CD4-positive, alpha-beta T cell treated with Interleukin-12 subunit alpha and Interleukin-12 subunit beta, for 1 hour (primary cell): Measurements from ENCODE around the gene ZNF219.
A peak's percentile ranks its signal among the peaks of the same experiment; 100 is the strongest.

Experiments used
- DNase-seq: peaks from one replicate; pipeline ENCODE4 v3.0.0-alpha.2; 2020

Gene ZNF219

GRCh38 chr14:21101802-21102413 is 3.5 kb upstream of the ZNF219 start:
- no peak for DNase-seq

- DNase-seq: no peak
These were observed 2.5 kb upstream of the ZNF219 start, which contains the start of gene TMEM253 for GRCh38 chr14:21100931-21101330. Gene TMEM253 (plus strand): TSS chr14:21101066. CDS start chr14:21101344, 278 bp downstream.

GRCh38 chr14:21099596-21099985 is 1.1 kb upstream of the ZNF219 start:
- no peak for DNase-seq

GRCh38 chr14:21098892-21099595 is 589 bp upstream of the ZNF219 start:
- no peak for DNase-seq

GRCh38 chr14:21097636-21098075 is 799 bp downstream of the ZNF219 start:
- DNase-seq: peak; percentile 31

GRCh38 chr14:21096978-21097635 is 1.3 kb downstream of the ZNF219 start:
- DNase-seq: no peak

- DNase-seq: no peak
These were observed 2.0 kb downstream of the ZNF219 start for GRCh38 chr14:21096438-21096837.

GRCh38 chr14:21095430-21096205 is 2.8 kb downstream of the ZNF219 start:
- DNase-seq: no peak

GRCh38 chr14:21093769-21094681 is 4.4 kb downstream of the ZNF219 start:
- DNase-seq: no peak

- DNase-seq: no peak
These were observed 5.4 kb downstream of the ZNF219 start for GRCh38 chr14:21093018-21093417.

- peak; percentile 92 for DNase-seq
These were observed 6.0 kb downstream of the ZNF219 start for GRCh38 chr14:21092273-21093011.

GRCh38 chr14:21091821-21092272 is 6.6 kb downstream of the ZNF219 start:
- no peak for DNase-seq

- no peak for DNase-seq
These were observed 7.4 kb downstream of the ZNF219 start for GRCh38 chr14:21090940-21091663.

- peak; percentile 33 for DNase-seq
These were observed 8.1 kb downstream of the ZNF219 start for GRCh38 chr14:21090194-21090939.

GRCh38 chr14:21089877-21090193 is 8.6 kb downstream of the ZNF219 start:
- DNase-seq: no peak

- no peak for DNase-seq
These were observed 9.2 kb downstream of the ZNF219 start for GRCh38 chr14:21089271-21089670.

- no peak for DNase-seq
These were observed 9.8 kb downstream of the ZNF219 start for GRCh38 chr14:21088687-21089086.

- DNase-seq: peak; percentile 95
These were observed 11.0 kb downstream of the ZNF219 start for GRCh38 chr14:21087294-21088091.

- DNase-seq: no peak
These were observed 11.6 kb downstream of the ZNF219 start for GRCh38 chr14:21086908-21087293.
